Limb (tissue), 2 donors: ENCODE results near the gene GTF2A2.
A peak's percentile ranks its signal among the peaks of the same experiment; 100 is the strongest.
"Not testable (repeated sequence)": the region's sequence is repeated elsewhere in the genome, so short reads cannot be mapped to it uniquely, and the experiment has no call there.

Experiments
- DNase-seq, 2 donors: peaks; one replicate each; pipeline ENCODE4 v3.0.0-alpha.2; 2016; ENCODE audit errors: extremely low spot score in 2 of 2

Gene GTF2A2

GRCh38 chr15:59656897-59657634 lies at the start of gene GTF2A2:
Gene GTF2A2, minus strand, starts transcription at chr15:59657515. Its CDS starts 5,238 bp downstream, at chr15:59652277.
- peak; percentile 94 to 96 for DNase-seq

- no peak for DNase-seq
These were observed 46.9 kb upstream of the GTF2A2 start for GRCh38 chr15:59703979-59704796.

GRCh38 chr15:59702351-59702750 lies 45.0 kb upstream of the GTF2A2 start:
- no peak for DNase-seq

GRCh38 chr15:59701880-59702279 lies 44.6 kb upstream of the GTF2A2 start:
- DNase-seq = no peak

- DNase-seq = no peak
These were observed 42.6 kb upstream of the GTF2A2 start for GRCh38 chr15:59699810-59700431.

- not testable (repeated sequence) for DNase-seq
These were observed 40.8 kb upstream of the GTF2A2 start for GRCh38 chr15:59698065-59698464.

- DNase-seq = no peak
These were observed 39.0 kb upstream of the GTF2A2 start for GRCh38 chr15:59696332-59696731.

GRCh38 chr15:59694779-59695178 lies 37.5 kb upstream of the GTF2A2 start:
- no peak for DNase-seq

GRCh38 chr15:59691194-59691805 lies 34.0 kb upstream of the GTF2A2 start:
- DNase-seq = peak; percentile 44 to 60

- DNase-seq = peak; percentile 6 to 65
These were observed 32.4 kb upstream of the GTF2A2 start for GRCh38 chr15:59689626-59690236.

GRCh38 chr15:59688782-59689625 lies 31.7 kb upstream of the GTF2A2 start, which contains the start of gene BNIP2:
Gene BNIP2, minus strand, starts transcription at chr15:59689320. Its CDS starts 6,863 bp downstream, at chr15:59682457.
- peak; percentile 99 to 100 for DNase-seq

- no peak for DNase-seq
These were observed 31.1 kb upstream of the GTF2A2 start for GRCh38 chr15:59688423-59688781.

GRCh38 chr15:59687836-59688235 lies 30.5 kb upstream of the GTF2A2 start:
- DNase-seq = no peak

GRCh38 chr15:59686389-59686788 lies 29.1 kb upstream of the GTF2A2 start:
- no peak for DNase-seq

GRCh38 chr15:59685737-59686297 lies 28.5 kb upstream of the GTF2A2 start:
- no peak for DNase-seq

GRCh38 chr15:59680870-59681269 lies 23.6 kb upstream of the GTF2A2 start:
- no peak for DNase-seq

GRCh38 chr15:59680346-59680745 lies 23.0 kb upstream of the GTF2A2 start:
- no peak for DNase-seq

- DNase-seq = no peak
These were observed 21.3 kb upstream of the GTF2A2 start for GRCh38 chr15:59678620-59679019.

- DNase-seq = no peak
These were observed 20.9 kb upstream of the GTF2A2 start for GRCh38 chr15:59678172-59678571.

- no peak for DNase-seq
These were observed 19.2 kb upstream of the GTF2A2 start for GRCh38 chr15:59676565-59676964.
